SK-N-SH (cell line): ENCODE measurements around the gene RBM18. TPM values are rescaled to one million over a fixed set of nuclear protein-coding genes. Genes with fewer than 3 reads are reported as not detected.

Experiments used
- CTCF ChIA-PET: fragments of 300-600, 350-600 bp; formaldehyde crosslinking; extraction: SDS; loops from one replicate; lab custom pipeline; 2021; lab: Yijun Ruan, JAX
- POLR2A ChIA-PET: fragments of 350-600 bp; sonication (Branson Sonifier 250); formaldehyde crosslinking; extraction: SDS; loops from one replicate; lab custom pipeline; 2020; ENCODE audit warnings: antibody characterized with exemption, inconsistent platforms; lab: Yijun Ruan, JAX
- DNase-seq: peaks from one replicate; pipeline ENCODE4 v3.0.0; 2012
- H2AFZ ChIP-seq: fragments of 200-600 bp; sonication (generic); 2 replicates; pipeline ENCODE4 v1.8.1; 2016; ENCODE audit warnings: antibody characterized with exemption, mild to moderate bottlenecking, low read depth
- H3F3A ChIP-seq: fragments of 200-600 bp; sonication (generic); replicated peaks from 2 replicates; pipeline ENCODE3; 2016; ENCODE audit warnings: antibody characterized with exemption, mild to moderate bottlenecking; ENCODE audit not compliant: insufficient read depth
- H3K27ac ChIP-seq, 2 experiments: fragments of 200-500 bp in 1 of 2; fragments of 200-600 bp in 1 of 2; sonication (Bioruptor generic) in 1 of 2; sonication (generic), shearing (Covaris generic) in 1 of 2; 2 replicates each; pipeline versions ENCODE4 v1.5.1 to v1.6.1; 2014 to 2016; ENCODE audit warnings: low read depth in 2 of 2, inconsistent platforms in 1 of 2, low read length in 1 of 2, mild to moderate bottlenecking in 1 of 2, mixed read lengths in 1 of 2
- H3K27me3 ChIP-seq: fragments of 200-600 bp; sonication (generic), shearing (Covaris generic); 2 replicates; pipeline ENCODE4 v1.6.1; 2016; ENCODE audit warnings: mixed run types; ENCODE audit not compliant: insufficient read depth
- H3K36me3 ChIP-seq, 2 experiments: fragments of 200-500 bp in 1 of 2; fragments of 200-600 bp in 1 of 2; sonication (Bioruptor generic) in 1 of 2; sonication (generic) in 1 of 2; replicated peaks in 1 of 2; 2 replicates each; pipeline versions ENCODE3 to v1.5.1; 2014 to 2016; ENCODE audit warnings: low read length in 1 of 2, mild to moderate bottlenecking in 1 of 2; ENCODE audit not compliant: insufficient read depth in 2 of 2, control insufficient read depth in 1 of 2
- H3K4me1 ChIP-seq, 2 experiments: fragments of 200-500 bp in 1 of 2; fragments of 200-600 bp in 1 of 2; sonication (Bioruptor generic) in 1 of 2; sonication (generic), shearing (Covaris generic) in 1 of 2; 2 replicates each; pipeline versions ENCODE4 v1.5.1 to v1.6.1; 2014 to 2016; ENCODE audit warnings: low read depth in 1 of 2, low read length in 1 of 2, mixed run types in 1 of 2; ENCODE audit not compliant: insufficient read depth in 2 of 2, control insufficient read depth in 1 of 2
- H3K4me2 ChIP-seq: fragments of 200-600 bp; sonication (generic), shearing (Covaris generic); 2 replicates; pipeline ENCODE4 v1.6.1; 2017; ENCODE audit warnings: mixed run types
- H3K4me3 ChIP-seq, 2 experiments: fragments of 200-500 bp in 1 of 2; fragments of 200-600 bp in 1 of 2; sonication (Bioruptor generic) in 1 of 2; sonication (generic), shearing (Covaris generic) in 1 of 2; 2 replicates each; pipeline versions ENCODE4 v1.5.1 to v1.8.1; 2014 to 2016; ENCODE audit warnings: low read depth in 2 of 2, inconsistent platforms in 1 of 2, low read length in 1 of 2, mild to moderate bottlenecking in 1 of 2, mixed read lengths in 1 of 2, moderate library complexity in 1 of 2
- H3K79me2 ChIP-seq: fragments of 200-600 bp; sonication (generic); 2 replicates; pipeline ENCODE4 v1.8.1; 2017; ENCODE audit warnings: mild to moderate bottlenecking; ENCODE audit not compliant: insufficient read depth
- H3K9ac ChIP-seq: fragments of 200-600 bp; sonication (generic); 2 replicates; pipeline ENCODE4 v1.6.1; 2017; ENCODE audit warnings: mixed run types
- H3K9me2 ChIP-seq: fragments of 200-600 bp; sonication (generic); 2 replicates; pipeline ENCODE4 v1.6.1; 2017; ENCODE audit warnings: mixed run types
- H3K9me3 ChIP-seq: fragments of 200-600 bp; sonication (generic); 2 replicates; pipeline ENCODE4 v1.6.1; 2017; ENCODE audit warnings: mixed run types, mild to moderate bottlenecking, moderate library complexity
- H4K20me1 ChIP-seq: fragments of 200-600 bp; sonication (generic); 2 replicates; pipeline ENCODE4 v1.6.1; 2017; ENCODE audit warnings: mild to moderate bottlenecking, mixed run types; ENCODE audit not compliant: insufficient read depth
- EP300 ChIP-seq, 2 experiments: IDR thresholded peaks; 2 replicates each; pipeline versions ENCODE4 v1.4.0 to v1.6.1; 2012; ENCODE audit warnings: borderline replicate concordance in 1 of 2, low read depth in 1 of 2, low read length in 1 of 2
- EZH2phosphoT487 ChIP-seq: fragments of 200-600 bp; sonication (generic); IDR thresholded peaks from 2 replicates; pipeline ENCODE4 v1.6.1; 2017; ENCODE audit warnings: low read depth, mixed run types, mild to moderate bottlenecking, antibody characterized with exemption, moderate library complexity, borderline replicate concordance
- FOSL2 ChIP-seq: IDR thresholded peaks from 2 replicates; pipeline ENCODE4 v1.4.0; 2012; ENCODE audit warnings: low read depth, mild to moderate bottlenecking, moderate library complexity, borderline replicate concordance
- MXI1 ChIP-seq: IDR thresholded peaks from 2 replicates; pipeline ENCODE4 v1.6.1; 2012; ENCODE audit warnings: mild to moderate bottlenecking, low read depth, low read length, improper control_type of control experiment
- NRF1 ChIP-seq: IDR thresholded peaks from 2 replicates; pipeline ENCODE4 v1.6.1; 2012; ENCODE audit warnings: low read depth, mild to moderate bottlenecking, low read length
- RCOR1 ChIP-seq: fragments of 150-350 bp; IDR thresholded peaks from 2 replicates; pipeline ENCODE4 v1.6.1; 2017; ENCODE audit warnings: antibody characterized with exemption, low read length
- RXRA ChIP-seq: IDR thresholded peaks from 2 replicates; pipeline ENCODE4 v1.4.0; 2012; ENCODE audit warnings: low read depth, mild to moderate bottlenecking, borderline replicate concordance
- TAF1 ChIP-seq: IDR thresholded peaks from 2 replicates; pipeline ENCODE4 v1.6.1; 2012; ENCODE audit warnings: low read depth, mild to moderate bottlenecking, low read length, moderate library complexity, borderline replicate concordance
- TCF12 ChIP-seq: IDR thresholded peaks from 2 replicates; pipeline ENCODE4 v1.4.0; 2012
- WGBS: methylation state at CpG from one replicate; pipeline ENCODE4 v1.1.6; 2017; ENCODE audit warnings: low lambda C conversion rate; 5-methylcytosine and 5-hydroxymethylcytosine counted together
- polyA plus RNA-seq, 3 experiments: library from polyadenylated mRNA; depleted of rRNA; stranded (reverse); fragments of >200 nt; gene quantifications; 2 replicates each; pipeline ENCODE4 v1.2.3, GENCODE V29; 2012
- TF ChIP-seq, protein P1 (sequence below): IDR thresholded peaks from 2 replicates; pipeline ENCODE4; 2012

The RBM18 gene
- polyA plus RNA-seq, 1 of the 3 experiments (the other 2 are of a cell fraction) = 8.2 TPM

DNA sequence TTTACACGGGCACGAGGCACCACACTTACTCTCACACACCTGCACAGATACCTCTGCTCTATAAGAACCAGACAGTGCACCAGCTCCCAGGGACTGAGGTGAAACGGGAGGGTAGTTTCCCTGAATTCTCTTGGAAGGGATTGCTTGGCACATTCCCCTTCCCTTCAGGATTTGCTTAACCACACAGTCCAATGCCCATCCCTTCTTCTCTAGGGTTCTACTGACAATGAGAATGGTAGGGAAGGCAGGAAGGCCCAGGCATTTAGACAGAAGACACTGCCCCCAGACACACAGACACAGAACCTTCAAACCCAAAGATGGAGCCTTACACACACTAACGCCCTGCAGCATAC lies 35.2 kb downstream of the RBM18 start:
- H4K20me1 ChIP-seq = no peaks in the 10 kb centered on the region
- H3K9me3 ChIP-seq = no peaks in the 10 kb centered on the region
- H3F3A ChIP-seq = no peaks in the 10 kb centered on the region
- no peak overlapping the region for H3K4me3 ChIP-seq
- TF ChIP-seq MXI1 (no peak), EZH2phosphoT487 (peak; percentile 8; the same call in 1 of the 2 replicates), EP300 (IDR thresholded peaks at IDR 0.05; ENCODE audit: borderline replicate concordance in 1 of 2, low read depth in 1 of 2, low read length in 1 of 2) (no peak), TAF1 (no peak)
- TF ChIP-seq, protein P1, sequence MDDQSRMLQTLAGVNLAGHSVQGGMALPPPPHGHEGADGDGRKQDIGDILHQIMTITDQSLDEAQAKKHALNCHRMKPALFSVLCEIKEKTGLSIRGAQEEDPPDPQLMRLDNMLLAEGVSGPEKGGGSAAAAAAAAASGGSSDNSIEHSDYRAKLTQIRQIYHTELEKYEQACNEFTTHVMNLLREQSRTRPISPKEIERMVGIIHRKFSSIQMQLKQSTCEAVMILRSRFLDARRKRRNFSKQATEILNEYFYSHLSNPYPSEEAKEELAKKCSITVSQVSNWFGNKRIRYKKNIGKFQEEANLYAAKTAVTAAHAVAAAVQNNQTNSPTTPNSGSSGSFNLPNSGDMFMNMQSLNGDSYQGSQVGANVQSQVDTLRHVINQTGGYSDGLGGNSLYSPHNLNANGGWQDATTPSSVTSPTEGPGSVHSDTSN = no peak
- H3K27ac ChIP-seq = no peak overlapping the region
- no peak overlapping the region for H3K9ac ChIP-seq
- no peaks in the 10 kb centered on the region for H3K9me2 ChIP-seq
- H2AFZ ChIP-seq = no peak overlapping the region
- no peaks in the 10 kb centered on the region for H3K36me3 ChIP-seq
- 17% methylated on average over 4 of the region's 4 CpGs for WGBS
- H3K4me1 ChIP-seq = peaks cover 0 to 4% of the 10 kb centered on the region in 2 experiments; a peak in 1 of 4 replicates
- DNase-seq = no peak
- no peaks in the 10 kb centered on the region for H3K79me2 ChIP-seq
- H3K27me3 ChIP-seq = peaks cover 79% of the 10 kb centered on the region
- CTCF ChIA-PET = no interaction called here
- POLR2A ChIA-PET = no interaction called here
- no peak overlapping the region for H3K4me2 ChIP-seq

DNA sequence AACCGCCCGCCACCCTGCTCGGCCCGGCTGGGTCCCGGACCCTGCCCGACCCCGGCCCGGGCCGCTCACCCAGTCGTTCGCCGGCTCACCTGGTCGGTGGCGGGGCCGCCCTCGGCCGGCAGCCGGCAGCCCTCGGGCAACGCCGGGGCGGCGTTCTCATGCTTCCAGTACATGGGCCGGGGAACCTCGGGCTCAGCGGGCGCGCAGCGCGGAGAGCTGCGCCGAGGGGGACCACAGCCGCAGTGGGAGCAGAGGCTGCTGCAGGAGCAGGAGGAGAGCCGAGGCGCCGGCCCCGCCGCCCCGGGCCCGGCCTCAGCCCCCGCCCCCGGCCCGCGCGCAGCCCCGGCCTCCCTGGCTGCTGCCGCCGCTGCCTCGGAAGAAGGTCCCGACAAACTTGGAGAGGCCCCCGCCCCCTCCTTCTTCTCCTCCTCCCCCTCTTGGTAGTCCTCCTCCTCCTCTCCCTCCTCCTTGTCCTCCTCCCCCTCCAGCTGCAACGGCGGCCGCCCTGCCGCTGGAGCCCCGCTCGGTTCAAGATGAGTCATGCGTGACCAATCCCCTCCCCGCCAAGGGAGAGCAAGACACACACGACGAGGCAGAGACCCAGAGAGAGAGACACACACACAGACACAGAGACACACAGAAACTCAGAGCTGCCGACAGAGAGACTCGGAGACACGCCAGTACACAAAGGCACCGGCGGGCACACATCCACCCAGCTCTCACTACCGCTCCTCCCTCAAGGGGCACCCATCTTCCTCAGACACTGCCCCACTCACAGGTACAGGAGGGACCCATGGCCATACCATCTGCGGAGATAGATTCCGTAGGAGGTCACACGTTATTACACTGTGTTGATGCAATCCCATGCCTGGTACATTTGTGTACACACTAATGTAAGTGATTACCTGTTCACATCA lies 35.8 kb downstream of the RBM18 start, which contains the start of gene LHX6:
Gene LHX6, minus strand, starts transcription at position 390 of the 917 bp plus-strand sequence. Its CDS starts 217 bp downstream, at position 173.
- ChIA-PET CTCF (no interaction called here), POLR2A (no interaction called here)
- peak; percentile 67 for DNase-seq
- no peaks in the 10 kb centered on the region for H3K79me2 ChIP-seq
- peak within 1 kb of the TSS; percentile 23 to 35; a peak in 1 of 4 replicates for H3K4me3 ChIP-seq
- H3K9me3 ChIP-seq = no peaks in the 10 kb centered on the region
- H3K4me1 ChIP-seq = peaks cover 0 to 4% of the 10 kb centered on the region in 2 experiments; a peak in 1 of 4 replicates
- H3K9me2 ChIP-seq = no peaks in the 10 kb centered on the region
- no peaks in the 10 kb centered on the region for H3F3A ChIP-seq
- 6% methylated on average over 32 of the region's 70 CpGs for WGBS
- peak within 1 kb of the TSS; percentile 64; the same call in 1 of the 2 replicates for H3K4me2 ChIP-seq
- peaks cover 80% of the 10 kb centered on the region for H3K27me3 ChIP-seq
- no peak within 1 kb of the TSS for H3K9ac ChIP-seq
- TF ChIP-seq RXRA (no peak), RCOR1 (no peak), TCF12 (no peak), FOSL2 (0 out of 2 replicates have a peak, but pooled peaks have one; percentile 36), EZH2phosphoT487 (peak; percentile 0; the same call in 1 of the 2 replicates), NRF1 (no peak)
- TF ChIP-seq, protein P1 = no peak
- no peaks in the 10 kb centered on the region for H4K20me1 ChIP-seq
- no peak within 1 kb of the TSS for H3K27ac ChIP-seq
- no peak within 1 kb of the TSS for H2AFZ ChIP-seq
- no peaks in the 10 kb centered on the region for H3K36me3 ChIP-seq
